Heart left ventricle (tissue), 16 donors: ENCODE results near the gene TANGO2. TPM values are rescaled to one million over a fixed set of nuclear protein-coding genes. Genes with fewer than 3 reads are reported as not detected.

Source experiments
- ATAC-seq, 4 donors: fragments of 200-7000 bp; cut with Tn5 transposase; one replicate each; pipeline ENCODE4 v1.9.1; 2020 to 2022; ENCODE audit warnings: moderate library complexity in 4 of 4, mild to moderate bottlenecking in 3 of 4, moderate number of reproducible peaks in 1 of 4
- DNase-seq, 5 donors: peaks; one replicate each; pipeline ENCODE4 v3.0.0-alpha.2; 2020
- H3K27ac ChIP-seq, 12 donors: fragments of 200-600 bp; sonication (generic) in 4 of 12; one replicate each; pipeline versions ENCODE4 v1.5.0 to v1.8.0; 2016 to 2022; ENCODE audit warnings: mild to moderate bottlenecking in 2 of 12
- H3K27me3 ChIP-seq, 9 donors: fragments of 200-600 bp; sonication (generic) in 2 of 9; one replicate each; pipeline versions ENCODE4 v1.5.1 to v1.8.0; 2016 to 2022; ENCODE audit warnings: mild to moderate bottlenecking in 3 of 9
- H3K36me3 ChIP-seq, 9 donors: fragments of 200-600 bp; sonication (generic) in 2 of 9; one replicate each; pipeline versions ENCODE4 v1.5.0 to v1.8.0; 2018 to 2022; ENCODE audit warnings: mild to moderate bottlenecking in 2 of 9
- H3K4me1 ChIP-seq, 12 donors: fragments of 200-600 bp; sonication (generic) in 4 of 12; one replicate each; pipeline versions ENCODE4 v1.5.0 to v1.8.0; 2016 to 2022; ENCODE audit warnings: mild to moderate bottlenecking in 3 of 12
- H3K4me3 ChIP-seq, 12 donors: fragments of 200-600 bp; sonication (generic) in 4 of 12; one replicate each; pipeline versions ENCODE4 v1.5.0 to v1.8.0; 2017 to 2022; ENCODE audit warnings: mild to moderate bottlenecking in 9 of 12, moderate library complexity in 4 of 12
- H3K9me3 ChIP-seq, 12 donors: fragments of 200-600 bp; sonication (generic) in 4 of 12; one replicate each; pipeline versions ENCODE4 v1.5.0 to v1.8.0; 2016 to 2022; ENCODE audit warnings: mild to moderate bottlenecking in 1 of 12
- POLR2A ChIP-seq, 2 donors: fragments of 450-650 bp; IDR thresholded peaks; one replicate each; pipeline ENCODE4 v1.6.1; 2017; ENCODE audit warnings: antibody characterized with exemption in 2 of 2, mild to moderate bottlenecking in 2 of 2, moderate library complexity in 2 of 2
- WGBS, 4 donors: extraction: QIAGEN DNeasy Blood & Tissue Kit in 2 of 4; methylation state at CpG; one replicate each; pipeline versions ENCODE4 v1.1.5 to v1.1.7; 2013 to 2018; 5-methylcytosine and 5-hydroxymethylcytosine counted together
- intact Hi-C, 10 donors: fragments of 100-400 bp; cut with DNase I; formaldehyde crosslinking; loops; one replicate each; pipeline versions ENCODE4 v1.11.1 to v1.14.2; 2022
- polyA plus RNA-seq, 2 donors: library from polyadenylated mRNA; stranded (reverse); fragments of 200-250 nt; gene quantifications; one replicate each; pipeline ENCODE4 v1.2.3, GENCODE V29; 2013
- total RNA-seq, 9 donors: library from RNA; depleted of rRNA in 2 of 9; stranded (reverse); fragments of >200 nt in 2 of 9; fragmentation: NEBNext Ultra II Directional in 3 of 9; extraction: Animal tissue kit (Norgen Biotek cat#: 25700) in 3 of 9; gene quantifications; one replicate each; pipeline versions ENCODE4 v1.1.0 to v1.2.4, GENCODE V29; 2016 to 2023
- TF ChIP-seq, protein P1 (sequence below), 12 donors: fragments of 200-600 bp; sonication (generic) in 4 of 12; IDR thresholded peaks; one replicate each; pipeline versions ENCODE4 v1.5.0 to v1.8.0; 2018 to 2022; ENCODE audit warnings: antibody characterized with exemption in 12 of 12, mild to moderate bottlenecking in 5 of 12
- donor health status: ischemic (EF 13 %, LVEDD 7.1; RV severe dilation, severe dysfunction).
- donor health status: healthy with polysubstance abuse.
- donor health status: DM: no; HTN: yes; CAD: no.
- donor health status: DM: no; HTN: no; CAD: no.
- donor health status: ischemic (EF 25% LVEDD 6.9; RV normal size, moderate dysfunction).
- donor health status: ischemic (EF 25% LVEDD 5.7; RV mildly dilated, moderate dysfunction).
- donor health status: healthy.
- donor health status: DM: yes; HTN: yes; CAD: no.
- donor health status: ischemic (EF 35%, LVEDD 5.7; RV mildly dilated, moderate dysfunction).
- donor health status: nonischemic (EF 11% LVEDD 7.7; RV severe dilation, severe dysfunction).
- donor health status: DM: yes; HTN: yes; CAD: no.
- donor health status: PGD.
- donor health status: ischemic (EF 29% LVEDD 5.4; RV normal size, mild dysfunction).
- donor health status: nonischemic (EF 23%, LVEDD 6.1; RV moderate dilation, normal function).

The TANGO2 gene
- total and polyA plus RNA-seq, 11 donors = 51.3 to 341 (median 63.0) TPM

DNA sequence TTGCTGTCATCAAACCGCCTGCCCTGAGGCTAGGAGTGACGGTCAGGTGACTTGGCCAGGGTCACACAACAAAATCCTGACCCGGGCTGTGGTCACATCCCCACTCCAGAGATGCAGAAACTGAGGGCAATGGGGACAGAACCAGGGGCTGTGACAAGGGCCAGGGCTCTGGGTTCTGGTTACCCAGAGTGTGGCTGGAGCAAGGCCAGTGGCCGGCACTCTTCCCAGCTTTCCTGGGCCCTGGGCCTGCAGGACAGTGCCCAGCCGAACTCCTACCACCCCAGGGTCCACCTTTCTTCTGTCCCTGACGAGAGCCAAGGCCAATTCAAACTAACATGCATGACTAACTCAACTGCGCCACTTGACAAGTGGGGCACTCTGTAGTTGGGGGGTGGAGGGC lies 40.1 kb upstream of the TANGO2 start:
- H3K36me3 ChIP-seq = peaks cover 0 to 52% (median 43%) of the 10 kb centered on the region in 9 donors
- ATAC-seq = no peak
- no peaks in the 10 kb centered on the region for H3K27me3 ChIP-seq
- intact Hi-C loops = no loop called here
- H3K9me3 ChIP-seq = no peaks in the 10 kb centered on the region
- WGBS, 4 donors = 88 to 93% (median 91%) methylated on average over 3 to 7 of the region's 7 CpGs
- no peak overlapping the region for H3K4me3 ChIP-seq
- TF ChIP-seq, protein P1, sequence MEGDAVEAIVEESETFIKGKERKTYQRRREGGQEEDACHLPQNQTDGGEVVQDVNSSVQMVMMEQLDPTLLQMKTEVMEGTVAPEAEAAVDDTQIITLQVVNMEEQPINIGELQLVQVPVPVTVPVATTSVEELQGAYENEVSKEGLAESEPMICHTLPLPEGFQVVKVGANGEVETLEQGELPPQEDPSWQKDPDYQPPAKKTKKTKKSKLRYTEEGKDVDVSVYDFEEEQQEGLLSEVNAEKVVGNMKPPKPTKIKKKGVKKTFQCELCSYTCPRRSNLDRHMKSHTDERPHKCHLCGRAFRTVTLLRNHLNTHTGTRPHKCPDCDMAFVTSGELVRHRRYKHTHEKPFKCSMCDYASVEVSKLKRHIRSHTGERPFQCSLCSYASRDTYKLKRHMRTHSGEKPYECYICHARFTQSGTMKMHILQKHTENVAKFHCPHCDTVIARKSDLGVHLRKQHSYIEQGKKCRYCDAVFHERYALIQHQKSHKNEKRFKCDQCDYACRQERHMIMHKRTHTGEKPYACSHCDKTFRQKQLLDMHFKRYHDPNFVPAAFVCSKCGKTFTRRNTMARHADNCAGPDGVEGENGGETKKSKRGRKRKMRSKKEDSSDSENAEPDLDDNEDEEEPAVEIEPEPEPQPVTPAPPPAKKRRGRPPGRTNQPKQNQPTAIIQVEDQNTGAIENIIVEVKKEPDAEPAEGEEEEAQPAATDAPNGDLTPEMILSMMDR (IDR thresholded peaks at IDR 0.05) = no peak
- no peak for TF ChIP-seq POLR2A (IDR thresholded peaks at IDR 0.05)
- peaks cover under 1 to 39% (median 28%) of the 10 kb centered on the region in 12 donors for H3K4me1 ChIP-seq
- DNase-seq = peak in 1 of 5 donors; percentile 11
- no peak overlapping the region for H3K27ac ChIP-seq

DNA sequence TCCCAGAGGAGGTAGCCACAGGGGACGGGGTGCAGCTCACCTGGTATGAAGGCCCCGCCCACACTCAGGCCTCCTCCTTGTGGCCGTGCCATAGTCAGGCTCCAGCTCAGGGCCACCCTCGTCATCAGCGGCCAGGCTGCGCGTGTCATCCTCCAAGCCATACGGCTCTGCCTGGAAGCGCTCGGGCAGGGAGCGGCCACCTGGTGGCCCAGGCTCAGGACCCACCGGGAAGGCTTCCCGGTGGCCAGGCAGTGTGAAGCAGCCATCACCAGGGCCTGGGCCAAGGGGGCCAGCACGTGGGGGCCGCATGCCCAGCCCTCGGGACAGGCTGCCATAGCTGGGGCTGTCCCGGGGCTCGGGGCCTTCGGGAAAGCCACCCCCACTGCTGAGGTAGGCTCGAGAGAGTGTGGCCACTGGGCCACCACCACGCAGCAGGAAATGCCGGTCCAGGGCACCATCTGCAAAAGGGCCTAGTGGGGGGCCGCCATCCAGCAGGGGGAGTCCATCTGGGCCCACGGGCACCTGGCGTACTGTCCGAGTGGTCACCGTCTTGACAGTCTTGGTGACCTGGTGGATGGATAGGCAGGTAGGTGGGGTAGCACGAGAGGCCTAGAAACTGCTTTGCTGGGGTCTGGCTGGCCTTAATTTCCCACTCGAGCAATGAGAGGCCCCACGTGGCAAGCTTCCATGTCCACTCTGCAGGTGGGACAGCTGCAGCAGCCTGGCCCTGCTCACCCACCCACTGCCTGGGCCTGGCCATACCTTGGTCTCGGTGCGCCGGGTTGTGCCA lies 39.5 kb upstream of the TANGO2 start:
- intact Hi-C loops = no loop called here
- DNase-seq (peak in 2 of 5 donors; percentile 22 to 62), ATAC-seq (no peak)
- 87 to 95% (median 93%) methylated on average over 10 to 33 of the region's 33 CpGs for WGBS, 4 donors
- Histone ChIP-seq H3K27ac (no peak overlapping the region), H3K27me3 (no peaks in the 10 kb centered on the region), H3K4me1 (peaks cover 4 to 45% (median 34%) of the 10 kb centered on the region in 12 donors), H3K4me3 (no peak overlapping the region), H3K9me3 (no peaks in the 10 kb centered on the region), H3K36me3 (peaks cover 0 to 52% (median 43%) of the 10 kb centered on the region in 9 donors)
- no peak for TF ChIP-seq POLR2A (IDR thresholded peaks at IDR 0.05)
- TF ChIP-seq, protein P1 (IDR thresholded peaks at IDR 0.05) = no peak

DNA sequence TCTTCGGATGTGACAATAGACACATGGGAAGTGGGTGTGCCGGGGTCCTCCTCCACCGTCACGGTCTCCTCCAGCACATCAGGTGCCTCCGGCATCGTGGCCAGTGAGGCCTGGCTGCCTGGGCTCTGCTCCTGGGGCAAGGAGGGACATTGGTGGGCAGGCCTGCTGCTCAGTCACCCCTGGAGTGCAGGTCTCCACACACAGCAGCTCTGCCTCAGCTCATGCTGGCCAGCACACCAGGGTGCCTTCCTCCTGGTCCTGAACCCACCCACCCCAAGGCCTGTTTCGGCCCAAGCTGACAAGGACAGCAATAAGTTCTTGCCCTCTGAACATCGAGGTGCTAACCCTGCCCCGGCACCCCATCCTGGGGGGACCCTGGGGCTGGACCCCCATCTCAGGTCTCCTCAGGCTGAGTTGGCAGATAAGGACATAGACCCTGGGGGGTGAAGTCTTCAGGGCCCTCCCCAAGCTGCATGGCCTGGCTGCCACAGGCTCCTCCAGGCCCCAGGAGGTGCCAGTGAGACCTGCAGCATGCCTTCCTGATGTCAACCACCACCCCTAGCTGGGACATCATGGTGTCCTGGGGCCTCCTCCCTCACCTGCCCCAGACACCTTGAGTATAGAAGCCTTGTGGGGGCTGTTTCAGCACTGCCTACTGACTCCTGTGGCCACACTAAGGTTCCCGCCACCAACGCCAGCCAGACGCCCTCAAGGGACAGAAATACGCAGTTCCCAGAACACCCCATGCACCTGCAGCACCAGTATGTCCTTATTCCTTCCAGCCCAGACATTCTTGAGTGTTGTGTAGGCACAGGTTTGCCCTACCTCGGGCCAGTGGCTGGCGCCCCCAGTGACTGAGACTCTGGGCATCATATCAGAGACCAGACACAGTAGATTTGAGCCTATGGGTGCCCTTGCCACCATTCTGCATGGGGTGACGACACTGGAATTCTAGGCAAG lies 38.7 kb upstream of the TANGO2 start:
- H3K27ac ChIP-seq = peak overlapping the region in 11 of 12 donors; percentile 65 to 98 (median 92)
- peaks cover 4 to 52% (median 35%) of the 10 kb centered on the region in 12 donors for H3K4me1 ChIP-seq

More for the DNA sequence above, 38.7 kb upstream of the TANGO2 start:
- Histone ChIP-seq H3K27me3 (no peaks in the 10 kb centered on the region), H3K36me3 (peaks cover 0 to 46% (median 39%) of the 10 kb centered on the region in 9 donors), H3K9me3 (no peaks in the 10 kb centered on the region), H3K4me3 (no peak overlapping the region)
- TF ChIP-seq, protein P1 (IDR thresholded peaks at IDR 0.05) = no peak
- TF ChIP-seq POLR2A (IDR thresholded peaks at IDR 0.05) = no peak
- intact Hi-C loops = no loop called here
- ATAC-seq = no peak
- DNase-seq = peak in 2 of 5 donors; percentile 19 to 58
- WGBS, 4 donors = 93 to 97% (median 94%) methylated on average over 7 to 16 of the region's 16 CpGs
